ENCODE data around the gene SNAI3. TPM values are rescaled to one million over a fixed set of nuclear protein-coding genes. Genes with fewer than 3 reads are reported as not detected.
A peak's percentile ranks its signal among the peaks of the same experiment; 100 is the strongest.

SNAI3 gene
- total RNA-seq, 1 experiment from 2014 or later, result 1.4 TPM

DNA sequence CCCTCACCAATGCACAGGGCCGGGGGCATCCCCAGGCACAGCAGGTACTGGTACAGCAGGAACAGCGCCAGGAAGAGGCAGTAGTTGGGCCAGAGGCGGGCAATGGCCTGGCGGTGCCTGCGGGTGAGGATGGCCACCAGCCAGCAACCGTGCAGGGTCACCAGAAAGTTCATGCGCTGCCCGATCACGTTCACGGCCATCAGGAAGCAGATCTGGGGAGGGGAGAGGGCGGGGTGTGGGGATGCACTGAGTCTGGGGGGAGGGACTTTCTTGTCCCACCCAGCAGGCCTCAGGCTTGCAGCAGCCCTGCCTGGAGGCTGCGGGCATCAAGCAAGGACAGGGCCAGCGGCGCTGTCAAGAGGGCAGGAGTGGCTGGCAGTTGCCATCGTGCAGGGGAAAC is 45.4 kb upstream of the SNAI3 start:
- no peaks in the 10 kb centered on the region for H3K79me2 ChIP-seq (ENCODE audit: low read length)
- H2AFZ ChIP-seq (ENCODE audit: low read length), result no peak overlapping the region
- no peaks in the 10 kb centered on the region for H3K27me3 ChIP-seq (ENCODE audit: low read length)
- DNase-seq, result peak; percentile 55
- no peak overlapping the region for H3K4me2 ChIP-seq (ENCODE audit: low read depth, low read length, poor library complexity, severe bottlenecking)
- H4K20me1 ChIP-seq (ENCODE audit: insufficient read depth, low read depth, low read length), result no peaks in the 10 kb centered on the region
- H3K4me3 ChIP-seq (ENCODE audit: low read length), result no peak overlapping the region
- no peak overlapping the region for H3K27ac ChIP-seq (ENCODE audit: low read length)
- no peak overlapping the region for H3K9ac ChIP-seq (ENCODE audit: low read length)
- H3K9me3 ChIP-seq (ENCODE audit: low read length), result no peaks in the 10 kb centered on the region
- H3K36me3 ChIP-seq (ENCODE audit: insufficient read depth, low read length), result no peaks in the 10 kb centered on the region
- H3K9me2 ChIP-seq (replicated peaks; ENCODE audit: insufficient read depth, low read length), result no peaks in the 10 kb centered on the region
- H3K4me1 ChIP-seq (ENCODE audit: low read length), result no peaks in the 10 kb centered on the region

- Histone ChIP-seq H3K4me2 (ENCODE audit: low read depth, low read length, poor library complexity, severe bottlenecking) (no peak overlapping the region), H3K27ac (ENCODE audit: low read length) (no peak overlapping the region), H3K4me3 (ENCODE audit: low read length) (no peak overlapping the region), H2AFZ (ENCODE audit: low read length) (no peak overlapping the region), H3K9ac (ENCODE audit: low read length) (no peak overlapping the region), H3K79me2 (ENCODE audit: low read length) (no peaks in the 10 kb centered on the region), H3K4me1 (ENCODE audit: low read length) (no peaks in the 10 kb centered on the region), H3K36me3 (ENCODE audit: insufficient read depth, low read length) (no peaks in the 10 kb centered on the region), H3K9me3 (ENCODE audit: low read length) (no peaks in the 10 kb centered on the region), H3K9me2 (replicated peaks; ENCODE audit: insufficient read depth, low read length) (no peaks in the 10 kb centered on the region), H4K20me1 (ENCODE audit: insufficient read depth, low read depth, low read length) (no peaks in the 10 kb centered on the region), H3K27me3 (ENCODE audit: low read length) (no peaks in the 10 kb centered on the region)
- no peak for DNase-seq
Measured at GRCh38 chr16:88730632-88731607, 44.6 kb upstream of the SNAI3 start.

- H3K4me1 ChIP-seq (ENCODE audit: low read length), result peaks cover 8% of the 10 kb centered on the region; the same call in 1 of the 2 replicates
- no peaks in the 10 kb centered on the region for H3K36me3 ChIP-seq (ENCODE audit: insufficient read depth, low read length)
- H3K27me3 ChIP-seq (ENCODE audit: low read length), result no peaks in the 10 kb centered on the region
- no peaks in the 10 kb centered on the region for H4K20me1 ChIP-seq (ENCODE audit: insufficient read depth, low read depth, low read length)
- H3K9ac ChIP-seq (ENCODE audit: low read length), result no peak overlapping the region
- no peak for DNase-seq
- H3K27ac ChIP-seq (ENCODE audit: low read length), result no peak overlapping the region
- no peak overlapping the region for H2AFZ ChIP-seq (ENCODE audit: low read length)
- H3K9me2 ChIP-seq (replicated peaks; ENCODE audit: insufficient read depth, low read length), result no peaks in the 10 kb centered on the region
- no peak overlapping the region for H3K4me3 ChIP-seq (ENCODE audit: low read length)
- H3K9me3 ChIP-seq (ENCODE audit: low read length), result no peaks in the 10 kb centered on the region
- no peaks in the 10 kb centered on the region for H3K79me2 ChIP-seq (ENCODE audit: low read length)
- H3K4me2 ChIP-seq (ENCODE audit: low read depth, low read length, poor library complexity, severe bottlenecking), result no peak overlapping the region
Measured at GRCh38 chr16:88727871-88728270, 41.6 kb upstream of the SNAI3 start.

DNA sequence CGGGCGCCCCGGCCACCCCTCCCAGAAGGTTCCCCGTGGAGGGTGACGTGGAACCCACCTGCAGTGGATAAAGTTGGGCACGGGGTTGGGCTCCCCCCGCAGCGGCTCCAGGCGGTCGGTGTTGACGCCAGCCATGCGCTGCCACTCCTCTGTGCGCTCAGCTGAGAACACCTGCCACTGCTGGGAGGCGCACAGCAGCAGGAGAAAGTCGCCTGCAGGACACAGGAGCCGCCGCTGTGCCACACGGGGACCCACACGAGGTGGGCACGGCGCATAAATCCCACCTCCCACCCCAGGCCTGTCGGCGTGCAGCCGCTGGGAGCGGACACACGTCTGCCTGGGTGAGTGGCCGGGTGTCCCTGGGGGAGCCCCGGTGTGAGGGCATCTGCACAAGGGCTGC is 40.7 kb upstream of the SNAI3 start:
- Histone ChIP-seq H3K4me1 (ENCODE audit: low read length) (peaks cover 8% of the 10 kb centered on the region; the same call in 1 of the 2 replicates), H3K9me2 (replicated peaks; ENCODE audit: insufficient read depth, low read length) (no peaks in the 10 kb centered on the region), H3K27me3 (ENCODE audit: low read length) (no peaks in the 10 kb centered on the region), H3K4me2 (ENCODE audit: low read depth, low read length, poor library complexity, severe bottlenecking) (no peak overlapping the region), H3K79me2 (ENCODE audit: low read length) (no peaks in the 10 kb centered on the region), H3K27ac (ENCODE audit: low read length) (no peak overlapping the region), H4K20me1 (ENCODE audit: insufficient read depth, low read depth, low read length) (no peaks in the 10 kb centered on the region), H3K4me3 (ENCODE audit: low read length) (no peak overlapping the region), H3K9ac (ENCODE audit: low read length) (no peak overlapping the region), H3K9me3 (ENCODE audit: low read length) (no peaks in the 10 kb centered on the region), H2AFZ (ENCODE audit: low read length) (no peak overlapping the region), H3K36me3 (ENCODE audit: insufficient read depth, low read length) (no peaks in the 10 kb centered on the region)
- no peak for DNase-seq

- Histone ChIP-seq H3K9ac (ENCODE audit: low read length) (no peak overlapping the region), H3K9me2 (replicated peaks; ENCODE audit: insufficient read depth, low read length) (no peaks in the 10 kb centered on the region), H3K4me1 (ENCODE audit: low read length) (peaks cover 8% of the 10 kb centered on the region; the same call in 1 of the 2 replicates), H2AFZ (ENCODE audit: low read length) (no peak overlapping the region), H3K79me2 (ENCODE audit: low read length) (no peaks in the 10 kb centered on the region), H3K9me3 (ENCODE audit: low read length) (no peaks in the 10 kb centered on the region), H3K27ac (ENCODE audit: low read length) (no peak overlapping the region), H3K36me3 (ENCODE audit: insufficient read depth, low read length) (no peaks in the 10 kb centered on the region), H3K4me3 (ENCODE audit: low read length) (no peak overlapping the region), H3K27me3 (ENCODE audit: low read length) (no peaks in the 10 kb centered on the region), H4K20me1 (ENCODE audit: insufficient read depth, low read depth, low read length) (no peaks in the 10 kb centered on the region), H3K4me2 (ENCODE audit: low read depth, low read length, poor library complexity, severe bottlenecking) (no peak overlapping the region)
- DNase-seq, result no peak
Measured at GRCh38 chr16:88726408-88726749, 40.1 kb upstream of the SNAI3 start.

GRCh38 chr16:88725609-88726407 is 39.5 kb upstream of the SNAI3 start:
- no peaks in the 10 kb centered on the region for H3K27me3 ChIP-seq (ENCODE audit: low read length)
- no peaks in the 10 kb centered on the region for H3K9me3 ChIP-seq (ENCODE audit: low read length)
- peaks cover 8% of the 10 kb centered on the region; the same call in 1 of the 2 replicates for H3K4me1 ChIP-seq (ENCODE audit: low read length)
- DNase-seq, result peak; percentile 53
- H3K9me2 ChIP-seq (replicated peaks; ENCODE audit: insufficient read depth, low read length), result no peaks in the 10 kb centered on the region
- no peak overlapping the region for H2AFZ ChIP-seq (ENCODE audit: low read length)
- no peak overlapping the region for H3K27ac ChIP-seq (ENCODE audit: low read length)
- H3K9ac ChIP-seq (ENCODE audit: low read length), result no peak overlapping the region
- no peaks in the 10 kb centered on the region for H4K20me1 ChIP-seq (ENCODE audit: insufficient read depth, low read depth, low read length)
- H3K36me3 ChIP-seq (ENCODE audit: insufficient read depth, low read length), result no peaks in the 10 kb centered on the region
- no peak overlapping the region for H3K4me3 ChIP-seq (ENCODE audit: low read length)
- no peak overlapping the region for H3K4me2 ChIP-seq (ENCODE audit: low read depth, low read length, poor library complexity, severe bottlenecking)
- H3K79me2 ChIP-seq (ENCODE audit: low read length), result no peaks in the 10 kb centered on the region

DNA sequence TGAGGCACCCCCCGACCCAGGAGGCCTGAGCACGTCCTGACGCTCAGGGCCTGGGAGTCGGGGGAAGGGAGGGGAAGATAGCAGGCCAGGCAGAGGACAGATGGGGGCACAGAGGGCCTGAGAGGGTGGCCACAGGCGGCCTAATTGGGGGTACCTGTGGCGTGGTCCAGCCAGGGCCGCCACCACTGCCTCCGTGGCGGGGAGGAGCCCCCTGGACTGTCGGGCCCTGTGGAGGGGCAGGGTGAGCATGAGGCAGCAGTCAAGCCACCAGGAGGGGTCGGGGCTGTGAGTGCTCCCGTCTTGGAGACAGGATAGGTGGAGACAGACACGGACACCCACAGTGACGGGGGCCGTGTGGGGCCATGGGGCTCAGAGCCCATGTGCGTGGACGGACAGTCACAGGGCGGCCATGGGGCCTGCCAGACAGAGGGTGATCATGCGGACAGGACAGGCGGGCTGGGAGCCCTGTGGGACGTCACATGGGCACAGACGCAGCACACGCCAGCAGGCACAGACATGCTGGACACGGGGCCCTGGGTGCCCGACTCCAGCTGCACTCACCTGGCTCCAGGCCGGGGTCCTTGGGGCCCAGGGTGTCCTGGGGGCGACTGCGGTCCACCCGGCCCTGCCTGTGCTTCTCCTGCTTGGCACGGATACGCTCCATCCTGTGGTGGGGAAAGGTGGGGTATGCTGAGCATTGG is 38.7 kb upstream of the SNAI3 start:
- Histone ChIP-seq H3K4me3 (ENCODE audit: low read length) (no peak overlapping the region), H3K27me3 (ENCODE audit: low read length) (no peaks in the 10 kb centered on the region), H3K9me2 (replicated peaks; ENCODE audit: insufficient read depth, low read length) (no peaks in the 10 kb centered on the region), H2AFZ (ENCODE audit: low read length) (no peak overlapping the region), H3K36me3 (ENCODE audit: insufficient read depth, low read length) (no peaks in the 10 kb centered on the region), H3K27ac (ENCODE audit: low read length) (no peak overlapping the region), H3K4me2 (ENCODE audit: low read depth, low read length, poor library complexity, severe bottlenecking) (peak overlapping the region; percentile 22), H3K9ac (ENCODE audit: low read length) (0 out of 2 replicates have a peak overlapping the region, but pooled peaks have one; percentile 14), H4K20me1 (ENCODE audit: insufficient read depth, low read depth, low read length) (no peaks in the 10 kb centered on the region), H3K4me1 (ENCODE audit: low read length) (peaks cover 8% of the 10 kb centered on the region; the same call in 1 of the 2 replicates), H3K79me2 (ENCODE audit: low read length) (no peaks in the 10 kb centered on the region), H3K9me3 (ENCODE audit: low read length) (no peaks in the 10 kb centered on the region)
- DNase-seq, result no peak

Data from Karpas-422 (cell line).